Endothelial cell (in vitro differentiated cells): ENCODE measurements around the gene C5orf15. TPM values are rescaled to one million over a fixed set of nuclear protein-coding genes. Genes with fewer than 3 reads are reported as not detected.

Source experiments
- DNase-seq: peaks from one replicate; pipeline ENCODE4 v3.0.0; 2021; ENCODE audit warnings: low spot score
- H3K27ac Mint-ChIP-seq: one replicate; pipeline ENCODE4 v1.8.0; 2021; ENCODE audit warnings: mixed read lengths, inconsistent platforms; ENCODE audit not compliant: unreplicated experiment
- H3K27me3 Mint-ChIP-seq: one replicate; pipeline ENCODE4 v1.8.0; 2021; ENCODE audit warnings: mild to moderate bottlenecking, moderate library complexity, mixed read lengths, inconsistent platforms; ENCODE audit not compliant: unreplicated experiment
- H3K36me3 Mint-ChIP-seq: one replicate; pipeline ENCODE4 v1.8.0; 2021; ENCODE audit warnings: mild to moderate bottlenecking, low read depth, mixed read lengths, inconsistent platforms; ENCODE audit not compliant: unreplicated experiment
- H3K4me1 Mint-ChIP-seq: one replicate; pipeline ENCODE4 v1.8.0; 2021; ENCODE audit warnings: mild to moderate bottlenecking, mixed read lengths, inconsistent platforms; ENCODE audit not compliant: unreplicated experiment
- H3K4me3 Mint-ChIP-seq: one replicate; pipeline ENCODE4 v1.8.0; 2021; ENCODE audit warnings: mild to moderate bottlenecking, mixed read lengths, inconsistent platforms; ENCODE audit not compliant: unreplicated experiment
- H3K9me3 Mint-ChIP-seq: one replicate; pipeline ENCODE4 v1.8.0; 2021; ENCODE audit warnings: mixed read lengths, inconsistent platforms; ENCODE audit not compliant: unreplicated experiment
- CTCF ChIP-seq: fragments of 200-600 bp; sonication (generic); IDR thresholded peaks from one replicate; pipeline ENCODE4 v1.5.0; 2021; ENCODE audit warnings: antibody characterized with exemption; ENCODE audit not compliant: unreplicated experiment
- total RNA-seq: library from RNA; stranded (reverse); fragmentation: NEBNext Ultra II Directional; extraction: Animal tissue kit (Norgen Biotek cat#: 25700); gene quantifications from one replicate; pipeline ENCODE4 v1.2.1, GENCODE V29; 2021; ENCODE audit not compliant: unreplicated experiment

Gene C5orf15
- total RNA-seq, 1 donor from 2014 or later, result 35.5 TPM

- Mint-ChIP-seq H3K4me3 (no peak overlapping the region), H3K27ac (no peak overlapping the region), H3K4me1 (no peaks in the 10 kb centered on the region), H3K9me3 (no peaks in the 10 kb centered on the region), H3K36me3 (peaks cover 11% of the 10 kb centered on the region), H3K27me3 (peaks cover 2% of the 10 kb centered on the region)
- no peak for DNase-seq
- TF ChIP-seq CTCF, result no peak
These were observed 14.8 kb downstream of the C5orf15 start for GRCh38 chr5:133953568-133954145.

GRCh38 chr5:133952729-133953567 lies 15.5 kb downstream of the C5orf15 start:
- no peak for DNase-seq
- Mint-ChIP-seq H3K4me3 (no peak overlapping the region), H3K36me3 (peaks cover 11% of the 10 kb centered on the region), H3K27me3 (peaks cover 2% of the 10 kb centered on the region), H3K27ac (no peak overlapping the region), H3K9me3 (no peaks in the 10 kb centered on the region), H3K4me1 (no peaks in the 10 kb centered on the region)
- no peak for TF ChIP-seq CTCF

GRCh38 chr5:133950821-133951612 lies 17.4 kb downstream of the C5orf15 start:
- no peaks in the 10 kb centered on the region for H3K9me3 Mint-ChIP-seq
- H3K36me3 Mint-ChIP-seq, result peaks cover 9% of the 10 kb centered on the region
- H3K4me3 Mint-ChIP-seq, result no peak overlapping the region
- no peak overlapping the region for H3K27ac Mint-ChIP-seq
- peaks cover 2% of the 10 kb centered on the region for H3K27me3 Mint-ChIP-seq
- DNase-seq, result no peak
- no peak for TF ChIP-seq CTCF
- H3K4me1 Mint-ChIP-seq, result no peaks in the 10 kb centered on the region

GRCh38 chr5:133948721-133949120 lies 19.7 kb downstream of the C5orf15 start:
- DNase-seq, result no peak
- H3K27ac Mint-ChIP-seq, result no peak overlapping the region
- no peaks in the 10 kb centered on the region for H3K9me3 Mint-ChIP-seq
- H3K4me1 Mint-ChIP-seq, result no peaks in the 10 kb centered on the region
- H3K4me3 Mint-ChIP-seq, result no peak overlapping the region
- peaks cover 2% of the 10 kb centered on the region for H3K36me3 Mint-ChIP-seq
- no peak for TF ChIP-seq CTCF
- H3K27me3 Mint-ChIP-seq, result no peaks in the 10 kb centered on the region
